Astrocyte (in vitro differentiated cells and primary cell): Measurements from ENCODE around the gene KLK13.

ENCODE experiments used
- EZH2 ChIP-seq: IDR thresholded peaks from 2 replicates; pipeline ENCODE4 v1.6.1; 2012; ENCODE audit warnings: mild to moderate bottlenecking, low read length, inconsistent platforms; ENCODE audit not compliant: insufficient read depth
- TF ChIP-seq, protein P1 (sequence below): IDR thresholded peaks from 2 replicates; pipeline ENCODE4 v1.5.1; 2011; ENCODE audit warnings: low read depth, mild to moderate bottlenecking, inconsistent platforms, low read length, moderate library complexity; ENCODE audit not compliant: insufficient read depth

DNA sequence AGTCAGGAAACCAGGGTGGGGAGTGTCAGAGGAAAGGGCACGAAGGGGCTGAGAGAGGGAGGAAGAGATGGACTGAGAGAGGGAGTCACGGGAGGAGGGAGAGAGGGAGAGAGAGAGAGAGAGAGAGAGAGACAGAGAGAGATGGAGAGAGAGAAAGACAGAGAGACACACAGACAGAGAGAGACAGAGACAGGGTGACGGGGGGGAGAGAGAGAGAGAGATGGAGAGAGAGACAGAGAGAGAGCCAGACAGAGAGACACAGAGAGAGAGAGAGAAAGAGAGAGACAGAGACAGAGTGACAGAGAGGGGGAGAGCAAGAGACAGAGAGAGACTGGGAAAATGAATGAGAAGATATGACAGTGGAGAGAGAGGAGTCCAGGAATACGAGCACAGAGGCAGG lies 18.3 kb upstream of the KLK13 start:
- TF ChIP-seq, protein P1, sequence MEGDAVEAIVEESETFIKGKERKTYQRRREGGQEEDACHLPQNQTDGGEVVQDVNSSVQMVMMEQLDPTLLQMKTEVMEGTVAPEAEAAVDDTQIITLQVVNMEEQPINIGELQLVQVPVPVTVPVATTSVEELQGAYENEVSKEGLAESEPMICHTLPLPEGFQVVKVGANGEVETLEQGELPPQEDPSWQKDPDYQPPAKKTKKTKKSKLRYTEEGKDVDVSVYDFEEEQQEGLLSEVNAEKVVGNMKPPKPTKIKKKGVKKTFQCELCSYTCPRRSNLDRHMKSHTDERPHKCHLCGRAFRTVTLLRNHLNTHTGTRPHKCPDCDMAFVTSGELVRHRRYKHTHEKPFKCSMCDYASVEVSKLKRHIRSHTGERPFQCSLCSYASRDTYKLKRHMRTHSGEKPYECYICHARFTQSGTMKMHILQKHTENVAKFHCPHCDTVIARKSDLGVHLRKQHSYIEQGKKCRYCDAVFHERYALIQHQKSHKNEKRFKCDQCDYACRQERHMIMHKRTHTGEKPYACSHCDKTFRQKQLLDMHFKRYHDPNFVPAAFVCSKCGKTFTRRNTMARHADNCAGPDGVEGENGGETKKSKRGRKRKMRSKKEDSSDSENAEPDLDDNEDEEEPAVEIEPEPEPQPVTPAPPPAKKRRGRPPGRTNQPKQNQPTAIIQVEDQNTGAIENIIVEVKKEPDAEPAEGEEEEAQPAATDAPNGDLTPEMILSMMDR, result no peak
- TF ChIP-seq EZH2, result no peak
